Stimulated activated CD8-positive, alpha-beta memory T cell treated with anti-CD3 and anti-CD28 coated beads, Interleukin-4, amount 100 ng/mL, for 4 hours (primary cell): Measurements from ENCODE around the gene PSMB5.

Source experiments
- DNase-seq, 2 donors: peaks; one replicate each; pipeline ENCODE4 v3.0.0-alpha.2; 2020; ENCODE audit warnings: low read depth in 2 of 2, low spot score in 1 of 2

PSMB5 gene

GRCh38 chr14:23060536-23061260, 26.0 kb upstream of the PSMB5 start:
- DNase-seq: no peak

GRCh38 chr14:23058654-23059504, 24.2 kb upstream of the PSMB5 start:
- no peak for DNase-seq

DNA sequence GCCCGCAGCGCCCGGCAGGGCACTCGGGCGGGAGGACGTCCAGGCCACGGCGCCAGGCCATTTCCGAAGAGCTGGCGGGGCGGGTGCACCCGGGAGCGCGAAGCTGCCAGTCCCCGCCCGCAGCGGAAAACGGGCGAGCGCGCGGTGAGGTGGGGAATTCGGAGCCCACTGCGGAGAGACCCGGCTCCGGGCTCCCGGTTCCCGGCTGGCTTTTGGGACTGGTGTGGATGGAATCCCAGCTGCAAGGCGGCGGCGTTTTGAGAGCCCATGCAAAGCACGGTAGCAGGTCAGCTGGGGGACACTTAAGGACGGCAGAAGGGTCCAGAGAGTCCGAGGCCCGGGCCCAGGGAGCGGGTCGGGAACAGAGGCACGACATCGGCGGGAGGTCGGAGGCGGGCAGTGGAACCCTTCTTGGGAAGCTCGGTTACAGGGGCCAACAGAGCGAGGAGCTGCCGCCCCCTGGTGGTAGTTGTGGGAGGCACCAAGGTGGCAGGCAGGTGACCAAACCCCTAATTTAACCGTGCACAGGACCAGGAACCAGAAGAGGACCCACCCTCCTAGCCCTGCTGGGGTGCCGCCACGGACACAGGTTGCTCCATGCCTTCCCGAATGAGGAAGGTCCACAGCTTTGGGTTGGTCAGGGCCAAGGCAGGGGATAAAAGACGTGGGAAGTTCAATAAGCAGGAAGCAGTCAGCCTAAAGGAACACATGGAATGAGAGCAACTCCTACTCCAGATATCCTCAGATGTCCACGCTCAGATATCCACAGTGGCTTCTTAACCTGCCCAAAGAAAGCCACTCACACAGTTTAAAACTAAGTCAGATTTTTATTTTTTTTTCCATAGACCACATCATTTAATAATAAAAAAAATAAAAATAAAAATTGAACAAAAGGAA, 23.3 kb upstream of the PSMB5 start:
- peak; percentile 71 to 82 for DNase-seq

GRCh38 chr14:23056956-23057756, 22.5 kb upstream of the PSMB5 start, which contains the start of gene CDH24:
TSS of gene CDH24 (minus strand) at chr14:23057520. CDS start at chr14:23055733, 1,787 bp downstream.
- peak in 1 of 2 donors; percentile 50 for DNase-seq

- peak in 1 of 2 donors; percentile 35 for DNase-seq
Measured at GRCh38 chr14:23056145-23056955, 21.6 kb upstream of the PSMB5 start.

DNA sequence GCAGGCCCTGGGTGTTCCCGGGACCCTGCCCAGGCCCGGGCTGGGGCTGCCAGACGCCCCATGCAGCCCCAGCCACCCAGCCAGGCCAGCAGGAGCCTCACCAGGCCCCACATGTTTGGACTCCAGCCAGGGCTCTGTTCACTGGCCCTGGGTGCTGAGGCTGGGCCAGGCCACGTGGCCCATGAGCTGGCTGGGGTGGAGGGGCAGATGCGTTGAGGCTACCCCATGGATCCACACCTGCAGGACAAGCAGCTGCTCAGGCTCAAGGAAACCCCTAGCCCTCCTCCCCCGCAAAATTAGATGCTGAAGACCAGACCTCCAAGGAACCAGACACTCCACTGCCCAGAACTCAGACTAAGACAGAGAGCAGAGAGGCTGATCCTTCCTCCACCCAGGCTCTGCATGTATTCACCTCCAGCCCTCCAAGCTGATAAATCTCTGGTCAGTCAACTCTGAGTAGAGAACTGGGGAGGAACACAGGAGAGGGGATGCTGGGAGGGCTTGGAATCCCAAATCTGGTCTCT, 21.0 kb upstream of the PSMB5 start:
- no peak for DNase-seq

DNA sequence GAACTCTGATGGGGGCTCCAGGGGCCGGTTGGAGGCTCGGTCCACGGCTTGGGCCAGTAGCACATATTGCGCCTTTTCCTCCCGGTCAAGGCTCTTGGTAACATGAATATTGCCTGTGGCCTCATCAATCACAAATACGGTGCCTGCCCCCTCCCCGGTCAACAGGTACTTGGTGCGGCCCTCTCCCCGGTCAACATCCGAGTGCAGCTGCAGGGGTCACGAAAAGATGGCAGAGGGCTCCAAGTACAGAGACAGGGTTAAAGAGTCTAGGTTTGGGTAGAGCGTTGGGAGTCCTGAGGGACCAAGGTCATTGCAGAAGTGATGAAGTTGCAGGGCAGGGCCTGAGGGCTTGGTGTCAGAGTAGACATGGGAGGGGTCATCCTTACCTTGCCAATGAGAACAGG, 20.4 kb upstream of the PSMB5 start:
- no peak for DNase-seq

GRCh38 chr14:23054000-23054811, 19.5 kb upstream of the PSMB5 start:
- no peak for DNase-seq

DNA sequence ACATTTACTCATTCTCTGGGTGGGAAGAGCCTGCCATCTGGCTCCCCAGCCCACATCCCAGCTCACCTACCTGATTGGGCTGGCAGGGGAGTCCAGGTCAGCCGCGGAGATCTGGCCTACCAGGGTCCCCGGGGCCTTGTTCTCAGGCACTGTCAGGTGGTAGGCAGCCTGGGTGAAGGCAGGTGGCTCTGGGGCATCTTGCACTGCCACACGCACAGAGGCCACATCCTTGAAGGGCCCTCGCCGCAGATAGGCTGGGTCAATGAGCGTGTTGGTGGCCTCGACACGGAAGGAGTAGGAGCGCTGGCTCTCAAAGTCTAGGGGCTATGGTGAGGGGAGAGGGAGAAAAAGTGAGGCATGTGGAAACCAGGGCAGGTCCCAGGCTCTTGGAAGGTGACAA, 18.7 kb upstream of the PSMB5 start:
- DNase-seq: no peak

DNA sequence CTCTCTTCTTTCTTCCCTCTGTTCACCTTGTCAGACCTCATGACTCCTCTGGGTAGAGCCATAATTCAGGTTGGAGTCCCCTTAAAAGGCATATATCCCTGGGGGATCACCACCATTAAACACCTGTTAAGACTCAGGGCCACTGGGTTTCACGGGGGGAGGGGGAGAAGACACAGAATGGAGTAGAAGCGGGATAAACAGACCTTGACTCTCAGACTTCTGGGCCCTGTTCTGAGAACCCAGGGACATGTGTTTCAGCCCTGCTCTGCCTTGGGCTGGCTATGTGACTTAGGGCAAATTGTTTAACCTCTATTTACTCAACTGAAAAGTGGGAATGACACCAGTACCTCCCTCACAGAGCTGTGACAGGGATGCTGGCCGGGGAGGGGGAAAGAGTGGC, 18.0 kb upstream of the PSMB5 start:
- DNase-seq: no peak

GRCh38 chr14:23052182-23052623, 17.5 kb upstream of the PSMB5 start:
- DNase-seq: no peak

DNA sequence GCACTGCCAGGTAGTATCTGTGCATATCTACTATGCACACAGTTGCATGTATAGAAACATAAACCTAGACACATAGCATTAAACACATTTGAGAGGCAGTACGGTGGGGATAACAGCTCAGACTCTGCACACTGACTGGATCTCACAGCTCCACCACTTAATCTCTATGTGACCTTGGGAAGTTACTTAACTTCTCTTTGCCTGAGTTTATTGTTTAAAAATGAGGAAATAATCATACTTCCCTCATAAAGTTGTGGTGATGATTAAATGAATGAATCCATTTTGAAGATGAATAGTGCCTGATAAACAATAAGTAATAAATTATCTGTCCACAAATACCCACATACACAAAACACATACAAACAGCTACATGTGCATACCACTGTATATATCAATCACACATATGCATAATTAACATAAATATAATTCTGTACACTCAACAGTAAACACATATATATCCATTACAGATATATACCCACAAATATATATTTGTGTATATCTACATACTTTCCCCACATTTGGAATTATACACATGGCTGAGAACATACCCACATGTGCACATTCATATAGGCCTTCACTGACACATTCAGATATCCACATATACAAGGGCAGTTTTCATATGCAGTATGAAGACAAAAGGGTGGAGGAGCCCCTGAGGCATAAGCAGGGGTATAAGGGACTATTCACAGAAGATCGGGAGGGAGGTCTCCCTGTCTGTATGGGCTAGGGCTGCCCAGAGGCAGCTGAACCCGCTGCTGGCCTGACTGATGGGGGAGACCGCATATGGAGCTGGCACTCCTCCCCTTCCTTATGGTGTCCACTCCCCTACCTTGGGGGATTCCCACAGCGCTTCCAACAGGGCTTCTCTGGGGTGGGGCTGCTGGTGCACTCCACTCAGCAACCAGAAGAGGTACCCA, 16.7 kb upstream of the PSMB5 start:
- DNase-seq: no peak

DNA sequence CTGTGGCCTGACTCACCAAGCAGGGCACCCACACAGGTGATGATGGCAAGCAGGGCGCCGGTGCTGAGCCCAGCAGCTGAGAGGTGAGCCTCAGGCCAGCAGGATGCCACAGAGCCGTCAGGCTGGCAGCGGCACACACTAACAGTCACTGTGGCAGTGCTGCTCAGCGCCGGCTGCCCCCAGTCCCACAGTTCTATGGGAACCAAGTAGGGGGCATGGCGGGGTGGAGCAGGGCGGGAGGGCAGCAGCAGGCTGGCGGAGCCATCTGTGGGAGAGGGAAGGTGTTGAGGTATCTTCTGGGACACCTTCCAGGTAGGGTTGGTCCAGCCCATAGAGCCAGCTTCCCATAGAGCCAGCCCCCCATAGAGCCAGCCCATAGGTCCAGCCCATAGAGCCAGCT, 14.3 kb upstream of the PSMB5 start:
- DNase-seq: no peak

- DNase-seq: no peak
Measured at GRCh38 chr14:23047751-23048693, 13.3 kb upstream of the PSMB5 start.

GRCh38 chr14:23047034-23047634, 12.4 kb upstream of the PSMB5 start:
- DNase-seq: no peak
